ENCODE data around the gene TEFM.
"Not testable (repeated sequence)": the region's sequence is repeated elsewhere in the genome, so short reads cannot be mapped to it uniquely, and the experiment has no call there.

Gene TEFM, protein sequence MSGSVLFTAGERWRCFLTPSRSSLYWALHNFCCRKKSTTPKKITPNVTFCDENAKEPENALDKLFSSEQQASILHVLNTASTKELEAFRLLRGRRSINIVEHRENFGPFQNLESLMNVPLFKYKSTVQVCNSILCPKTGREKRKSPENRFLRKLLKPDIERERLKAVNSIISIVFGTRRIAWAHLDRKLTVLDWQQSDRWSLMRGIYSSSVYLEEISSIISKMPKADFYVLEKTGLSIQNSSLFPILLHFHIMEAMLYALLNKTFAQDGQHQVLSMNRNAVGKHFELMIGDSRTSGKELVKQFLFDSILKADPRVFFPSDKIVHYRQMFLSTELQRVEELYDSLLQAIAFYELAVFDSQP

DNA sequence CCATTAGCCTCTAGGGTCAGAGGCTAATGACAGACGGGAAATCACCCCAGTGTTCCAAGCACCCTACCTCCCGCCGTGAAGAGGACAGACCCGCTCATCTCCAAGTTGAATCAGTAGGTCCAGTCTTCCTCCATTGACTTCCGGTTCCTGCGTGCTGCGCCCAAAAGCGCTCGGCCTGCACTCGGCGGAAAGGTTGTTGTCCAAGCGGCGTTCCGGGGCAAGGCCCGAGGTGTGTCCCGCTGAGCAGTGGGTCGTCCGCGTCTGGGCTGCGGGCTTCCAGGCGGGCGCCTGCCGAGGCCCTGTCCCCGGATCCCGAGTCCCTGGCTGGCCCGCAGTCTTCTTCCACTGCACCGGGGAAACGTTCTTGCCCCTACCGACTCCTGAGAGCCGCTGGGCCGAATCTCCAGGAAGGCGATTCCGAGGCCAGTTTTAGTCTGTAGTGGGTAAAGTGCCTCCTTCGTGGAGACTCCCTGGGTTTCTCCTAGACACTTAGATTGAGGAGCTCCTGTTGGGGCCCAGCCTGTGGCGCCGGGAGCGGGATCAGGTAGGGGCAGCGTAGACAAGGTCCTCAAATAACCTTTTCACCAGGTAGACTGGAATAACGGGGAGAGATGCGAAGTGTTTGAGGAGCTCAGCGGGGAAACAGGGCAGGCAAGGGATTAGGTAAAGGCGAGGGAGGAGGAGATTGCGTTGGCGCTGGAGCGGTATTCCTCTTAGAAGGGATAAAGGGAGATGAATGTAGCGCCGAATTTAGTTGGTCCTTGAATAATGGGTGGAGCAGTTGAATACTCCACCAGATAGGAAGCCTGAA is at the start of gene TEFM:
Gene TEFM (minus strand): TSS at position 138 of the 811 bp plus-strand sequence. CDS start 40 bp downstream, at position 98.
- peak; percentile 66 for DNase-seq (ENCODE audit: low spot score)

DNA sequence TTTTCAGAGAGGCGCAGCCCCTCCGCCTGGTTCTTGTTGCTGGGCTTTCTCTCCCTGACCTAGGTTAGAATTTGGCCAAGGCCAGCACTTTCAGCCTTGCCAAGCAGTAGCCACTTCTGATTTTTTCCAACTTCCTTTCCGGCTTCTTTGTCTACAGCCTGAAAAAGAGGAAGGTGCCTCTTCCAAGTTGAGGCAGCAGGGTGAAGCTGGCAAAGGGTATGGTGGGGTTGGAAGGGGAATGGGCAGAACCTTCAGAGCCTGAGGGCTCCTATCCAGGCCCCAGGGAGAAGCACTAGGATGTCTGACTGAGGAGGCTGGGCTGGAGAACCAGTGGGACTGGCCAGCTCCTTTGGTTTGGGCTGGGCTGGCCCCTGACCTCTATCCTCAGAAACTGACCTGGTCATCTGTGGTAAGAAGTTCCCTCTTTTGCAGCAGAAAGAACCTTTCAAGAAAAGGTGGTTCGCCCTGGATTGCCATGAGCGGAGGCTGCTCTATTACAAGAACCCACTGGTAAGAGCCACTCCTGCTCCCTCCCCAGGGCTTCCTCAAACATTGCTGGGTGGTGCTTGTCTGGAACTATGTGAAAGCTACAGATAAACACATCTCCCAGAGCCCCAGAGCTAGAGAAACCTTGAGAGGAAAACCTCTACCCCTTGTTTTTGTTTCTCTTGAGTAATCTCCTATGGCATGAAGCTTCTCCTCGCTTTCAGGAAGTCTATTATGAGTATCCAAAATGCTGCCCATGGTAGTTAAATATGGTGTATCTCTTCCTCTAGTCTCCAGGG is 48.2 kb upstream of the TEFM start:
- DNase-seq (ENCODE audit: low spot score) = no peak

GRCh38 chr17:30952638-30953393 is 46.8 kb upstream of the TEFM start:
- no peak for DNase-seq (ENCODE audit: low spot score)

DNA sequence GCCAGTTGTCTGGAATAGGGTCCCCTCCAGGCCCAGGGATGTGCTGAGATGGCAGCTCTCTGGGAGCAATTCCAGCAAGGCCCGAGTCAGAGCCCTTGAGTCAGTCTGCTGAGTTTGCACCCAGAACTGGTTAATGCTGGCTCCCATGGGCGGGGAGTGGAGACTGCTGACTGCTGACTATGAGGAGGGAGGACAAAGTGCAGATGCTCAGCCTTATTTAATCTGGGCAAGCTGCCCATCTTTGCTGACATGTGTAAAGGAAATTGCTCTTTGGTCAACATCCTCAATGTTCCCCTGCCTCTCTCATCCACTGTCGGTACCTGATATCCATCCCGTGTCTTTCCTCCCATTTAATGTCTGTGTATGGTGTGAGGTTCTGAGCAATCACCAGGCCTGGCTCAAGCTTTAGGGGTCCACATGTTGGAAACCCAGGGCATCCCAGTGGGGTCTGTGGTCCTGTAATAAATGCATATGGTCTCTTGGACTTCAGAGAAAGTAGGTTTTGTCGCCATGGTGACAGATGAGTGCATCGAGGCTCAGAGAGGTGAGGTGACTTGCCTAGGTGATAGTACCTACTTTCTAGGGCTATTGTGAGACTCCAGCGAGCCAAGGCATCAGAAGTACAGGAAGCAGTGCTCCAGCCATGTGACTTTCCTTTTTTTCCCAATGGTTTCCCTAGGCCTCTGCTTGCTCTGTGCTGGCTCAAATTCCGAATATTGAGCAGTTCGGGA is 44.8 kb upstream of the TEFM start:
- peak; percentile 63 for DNase-seq (ENCODE audit: low spot score)

GRCh38 chr17:30950189-30950588 is 44.2 kb upstream of the TEFM start:
- DNase-seq (ENCODE audit: low spot score) = no peak

DNA sequence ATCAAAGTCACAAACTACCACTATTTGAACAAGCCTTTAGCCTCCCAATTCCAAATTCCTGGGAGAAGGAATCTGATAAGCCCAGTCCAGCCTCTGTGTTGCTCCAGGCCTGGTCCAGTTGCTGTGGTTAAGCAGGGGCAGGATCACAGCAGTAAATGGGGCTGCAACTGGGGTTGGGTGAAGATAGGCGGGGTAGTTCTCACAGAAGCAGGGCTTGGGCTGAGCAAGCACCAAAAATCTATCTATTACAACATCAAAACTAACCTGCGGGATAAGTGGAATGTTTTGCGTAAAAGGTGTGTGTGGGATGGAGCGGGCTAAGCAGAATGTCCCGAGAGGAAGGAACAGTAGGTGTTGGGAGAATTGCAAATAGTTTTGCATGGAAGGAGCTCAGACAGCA is 41.8 kb upstream of the TEFM start:
- DNase-seq (ENCODE audit: low spot score) = no peak

DNA sequence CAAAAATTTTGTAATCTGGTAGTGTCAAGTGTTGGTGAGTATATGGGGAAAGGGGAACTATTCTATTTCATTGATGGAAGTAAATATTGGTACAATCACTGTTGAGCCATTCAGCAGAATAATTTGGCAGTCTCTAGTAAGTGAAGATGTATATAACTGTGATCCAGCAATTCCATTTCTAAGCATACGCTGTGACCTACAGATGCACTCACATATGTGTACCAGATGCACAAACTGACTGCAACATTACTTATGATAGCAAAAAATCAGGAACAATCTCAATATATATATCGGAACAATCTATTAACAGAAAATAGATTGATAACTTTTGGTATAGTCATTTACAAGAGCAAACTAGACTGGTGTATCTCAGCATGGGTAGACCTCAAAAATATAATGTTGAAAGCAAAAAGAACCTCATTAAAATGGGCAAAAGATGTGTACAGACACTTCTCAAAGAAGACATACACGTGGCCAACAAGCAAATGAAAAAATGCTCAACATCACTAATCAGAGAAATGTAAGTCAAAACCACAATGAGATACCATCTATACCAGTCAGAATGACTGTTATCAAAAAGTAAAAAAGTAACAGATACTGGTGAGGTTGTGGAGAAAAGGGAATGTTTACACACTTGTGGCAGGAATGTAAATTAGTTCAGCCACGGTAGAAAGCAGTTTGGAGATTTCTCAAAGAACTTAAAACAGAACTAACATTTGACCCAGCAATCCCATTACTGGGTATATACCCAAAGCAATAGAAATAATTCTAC is 36.5 kb upstream of the TEFM start:
- DNase-seq (ENCODE audit: low spot score) = no peak

DNA sequence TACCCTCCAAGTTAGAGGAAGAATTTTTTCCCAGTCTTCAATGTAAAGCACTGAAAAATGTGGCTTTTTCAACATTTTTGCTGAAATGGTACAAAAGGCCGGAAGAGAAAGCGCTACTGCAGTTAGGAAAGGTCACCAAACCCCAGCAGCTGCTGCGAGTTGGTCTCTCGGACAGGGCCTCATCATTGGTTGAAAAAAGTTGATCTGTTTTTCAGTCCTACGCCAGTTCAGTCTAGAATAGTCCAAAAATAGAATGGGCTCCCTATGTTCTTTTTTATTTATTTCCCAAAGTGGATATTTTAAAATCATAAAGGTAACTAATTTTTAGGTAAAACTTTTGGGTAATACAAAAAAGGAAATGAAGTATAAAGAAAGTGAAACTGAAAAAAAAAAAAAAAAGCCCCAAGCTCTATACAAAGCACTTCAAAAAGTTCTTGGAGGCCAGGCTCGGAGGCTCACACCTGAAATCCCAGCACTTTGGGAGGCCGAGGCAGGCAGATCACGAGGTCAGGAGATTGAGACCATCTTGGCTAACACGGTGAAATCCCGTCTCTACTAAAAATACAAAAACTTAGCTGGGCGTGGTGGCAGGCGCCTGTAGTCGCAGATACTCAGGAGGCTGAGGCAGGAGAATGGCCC is 33.1 kb upstream of the TEFM start:
- no peak for DNase-seq (ENCODE audit: low spot score)

DNA sequence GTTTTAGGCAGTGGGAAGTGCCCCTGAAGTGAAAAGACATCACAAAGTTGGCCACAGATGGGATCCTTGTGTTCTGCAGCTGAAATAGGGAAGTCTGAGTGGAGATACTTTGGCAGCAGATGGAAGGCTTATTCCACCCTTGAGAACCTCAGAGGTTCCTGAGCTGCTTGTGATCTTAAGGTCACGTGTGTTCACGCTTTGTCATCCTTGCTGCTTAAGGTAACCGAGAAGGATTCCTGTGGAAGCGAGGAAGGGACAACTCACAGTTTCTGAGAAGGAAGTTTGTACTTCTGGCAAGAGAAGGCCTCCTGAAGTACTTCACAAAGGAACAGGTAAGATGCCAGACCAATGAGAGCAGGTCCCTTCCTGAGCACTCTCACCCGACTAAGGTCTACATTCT is 27.9 kb upstream of the TEFM start:
- no peak for DNase-seq (ENCODE audit: low spot score)

GRCh38 chr17:30931582-30931981 is 25.5 kb upstream of the TEFM start:
- DNase-seq (ENCODE audit: low spot score) = not testable (repeated sequence)

DNA sequence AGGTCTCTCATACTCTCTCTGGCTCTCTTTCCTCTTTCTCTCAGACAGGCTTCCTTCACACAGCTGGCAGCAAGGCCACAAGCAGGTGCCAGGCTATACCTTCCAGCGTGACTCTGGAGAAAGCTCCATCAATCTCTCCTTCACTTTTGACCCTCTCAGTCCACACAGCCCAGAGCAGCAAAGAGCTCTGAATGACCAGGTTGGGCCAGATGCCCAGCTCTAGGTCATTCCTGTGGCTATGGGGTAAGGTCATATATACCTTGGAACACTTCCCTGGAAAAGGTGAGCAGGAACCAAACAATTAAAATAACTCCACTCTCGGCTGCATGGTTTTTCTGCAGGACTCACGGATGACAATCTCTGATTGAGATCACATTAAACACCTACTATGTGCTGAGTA is 24.5 kb upstream of the TEFM start:
- DNase-seq (ENCODE audit: low spot score) = no peak

DNA sequence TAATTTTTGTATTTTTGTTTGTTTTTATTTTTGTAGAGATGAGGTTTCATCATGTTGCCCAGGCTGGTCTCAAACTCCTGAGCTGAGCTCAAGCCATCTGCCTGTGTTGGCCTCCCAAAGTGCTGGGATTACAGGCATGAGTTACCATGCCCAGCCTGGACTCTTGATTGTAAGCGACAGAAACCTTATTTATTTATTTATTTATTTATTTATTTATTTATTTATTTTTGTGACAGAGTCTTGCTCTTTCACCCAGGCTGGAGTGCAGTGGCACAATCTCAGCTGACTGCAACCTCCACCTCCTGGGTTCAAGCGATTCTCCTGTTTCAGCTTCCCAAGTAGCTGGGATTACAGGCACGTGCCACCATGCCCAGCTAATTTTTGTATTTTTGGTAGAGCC is 23.8 kb upstream of the TEFM start:
- not testable (repeated sequence) for DNase-seq (ENCODE audit: low spot score)

GRCh38 chr17:30929081-30929633 is 23.1 kb upstream of the TEFM start:
- DNase-seq (ENCODE audit: low spot score) = no peak

GRCh38 chr17:30928584-30928983 is 22.5 kb upstream of the TEFM start:
- DNase-seq (ENCODE audit: low spot score) = no peak

DNA sequence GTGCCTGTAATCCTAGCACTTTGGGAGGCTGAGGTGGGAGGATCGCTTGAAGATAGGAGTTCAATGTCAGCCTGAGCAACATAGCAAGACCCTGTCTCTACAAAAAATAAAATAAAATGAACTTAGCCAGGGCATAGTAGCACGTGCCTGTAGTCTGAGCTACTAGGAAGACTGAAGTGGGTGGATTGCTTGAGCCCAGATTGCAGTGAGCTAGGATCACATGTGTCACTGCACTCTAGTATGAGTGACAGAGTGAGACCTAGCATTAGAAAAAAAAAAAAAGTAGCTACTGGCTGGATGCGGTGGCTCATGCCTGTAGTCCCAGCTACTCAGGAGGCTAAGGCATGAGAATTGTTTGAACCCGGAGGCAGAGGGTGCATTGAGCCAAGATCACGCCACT is 21.7 kb upstream of the TEFM start:
- no peak for DNase-seq (ENCODE audit: low spot score)

DNA sequence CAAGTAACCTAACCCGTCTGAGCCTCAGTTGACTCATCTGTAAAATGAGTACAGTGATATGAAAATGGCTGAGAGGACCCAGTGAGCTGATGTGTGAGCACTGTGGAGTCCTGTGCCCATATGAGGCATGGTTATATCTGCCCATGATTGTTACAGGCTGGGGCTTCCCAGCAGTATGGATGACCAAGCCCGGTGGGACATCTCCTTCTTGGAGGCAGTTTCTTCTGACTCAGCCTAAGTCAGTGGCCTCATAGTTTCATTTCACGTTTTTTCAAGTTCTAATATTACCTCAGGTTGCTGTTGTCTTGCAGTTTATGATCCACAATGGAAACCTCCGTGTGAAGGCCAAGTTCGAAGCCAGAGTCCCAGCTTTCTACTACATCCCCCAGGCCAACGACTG is 20.5 kb upstream of the TEFM start:
- no peak for DNase-seq (ENCODE audit: low spot score)

DNA sequence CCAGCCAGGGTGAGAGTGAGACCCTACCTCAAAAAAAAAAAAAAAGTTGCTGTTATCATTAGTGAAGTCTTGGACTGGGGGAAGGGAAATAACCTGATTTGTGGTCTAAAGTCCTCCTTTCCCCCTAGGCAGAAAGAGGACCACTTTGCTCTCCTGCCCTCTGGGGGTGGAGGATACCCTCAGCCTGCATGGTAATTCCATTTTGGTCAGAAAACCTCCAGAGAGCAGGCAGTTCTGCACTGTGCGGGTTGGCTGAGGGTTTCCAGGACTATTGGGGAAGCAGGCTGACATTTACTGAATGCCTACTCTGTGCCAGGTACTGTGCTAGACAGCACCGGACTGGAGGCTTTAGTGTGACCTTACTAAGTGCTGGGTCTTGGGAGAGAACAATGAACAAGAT is 18.3 kb upstream of the TEFM start:
- DNase-seq (ENCODE audit: low spot score) = no peak

DNA sequence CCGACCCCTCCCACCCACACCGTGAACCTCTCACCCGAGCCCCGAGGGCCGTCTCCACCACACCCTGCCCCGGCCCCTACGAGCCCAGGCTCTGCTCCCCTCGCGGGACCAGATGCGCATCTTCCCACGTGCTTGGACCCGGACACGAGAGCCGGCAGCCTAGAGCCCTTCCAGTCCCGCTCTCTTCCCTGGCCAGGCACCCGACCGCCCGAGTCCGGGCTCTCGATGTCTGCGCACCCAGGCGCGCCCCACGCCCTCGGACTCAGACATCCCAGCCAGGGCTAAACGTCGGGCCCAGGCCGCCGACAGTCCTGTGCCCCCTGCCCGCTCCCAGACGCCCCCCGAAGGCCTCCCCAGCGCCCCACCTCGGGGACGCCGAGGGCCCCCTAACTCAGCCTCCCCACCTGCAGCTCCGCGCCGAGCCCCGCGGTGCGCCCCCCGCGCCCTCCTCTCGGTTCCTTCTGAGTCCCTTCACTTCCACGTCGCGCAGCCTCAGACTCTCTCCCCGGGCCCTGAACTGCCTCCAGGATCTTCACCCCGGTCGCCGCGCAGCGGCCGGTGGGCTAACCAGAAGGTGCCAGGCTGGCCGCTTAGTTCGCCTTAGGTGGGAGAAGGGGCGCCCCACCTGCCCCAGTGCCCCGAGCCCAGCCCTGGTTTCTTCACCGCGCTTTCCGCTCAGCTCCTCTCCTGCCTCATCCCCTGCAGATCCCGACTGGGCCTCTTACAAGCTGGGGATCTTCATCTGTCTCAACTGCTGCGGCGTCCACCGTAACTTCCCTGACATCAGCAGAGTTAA is 16.4 kb upstream of the TEFM start:
- no peak for DNase-seq (ENCODE audit: low spot score)

All from HuH-7.5 (cell line).